K562 (cell line): ENCODE data around the gene PGA3. TPM values are rescaled to one million over a fixed set of nuclear protein-coding genes. Genes with fewer than 3 reads are reported as not detected.

ENCODE experiments used
- CEBPG ChIP-seq, 3 experiments: fragments of 200-800 bp in 1 of 3; sonication (Bioruptor generic) in 1 of 3; sonication (generic) in 1 of 3; formaldehyde crosslinking in 1 of 3; IDR thresholded peaks in 2 of 3; conservative IDR thresholded peaks in 1 of 3; 2 replicates each; pipeline versions ENCODE4 v1.6.1 to v1.8.0; 2016 to 2022; ENCODE audit warnings: missing compliant biosample characterization in 2 of 3, missing genetic modification characterization in 2 of 3, mild to moderate bottlenecking in 1 of 3, missing genetic modification reagents in 1 of 3
- CXXC5 ChIP-seq: fragments of 250-450 bp; sonication (Bioruptor Pico); IDR thresholded peaks from 2 replicates; pipeline ENCODE4 v1.8.0; 2022; ENCODE audit warnings: inconsistent platforms, mild to moderate bottlenecking, moderate library complexity
- HNRNPH1 ChIP-seq: fragments of 200-400 bp; formaldehyde crosslinking; optimal IDR thresholded peaks from 2 replicates; pipeline ENCODE3; 2017; ENCODE audit warnings: low read depth, mild to moderate bottlenecking, low read length, moderate library complexity
- polyA plus RNA-seq, 8 experiments: library from polyadenylated mRNA; depleted of rRNA in 4 of 8; stranded (reverse) in 5 of 8; unstranded in 3 of 8; fragments of >200 nt; fragmentation: Nextera tagmentation in 2 of 8; fragmentation: Illumina TruSeq in 1 of 8; extraction: Ambion mirVana in 2 of 8; extraction: Trizol in 1 of 8; gene quantifications; 2 replicates each; pipeline versions ENCODE4 v1.2.1 to v1.2.3, GENCODE V29; 2011 to 2014; ENCODE audit warnings: inconsistent platforms in 1 of 8, missing spikeins in 1 of 8
- total RNA-seq, 7 experiments: library from RNA; depleted of rRNA in 6 of 7; stranded (reverse); fragments of >200 nt in 6 of 7; fragmentation: Illumina TruSeq in 2 of 7; extraction: Trizol in 2 of 7; gene quantifications; 2 replicates each; pipeline versions ENCODE4 v1.2.1 to v1.2.3, GENCODE V29; 2011 to 2021; ENCODE audit warnings: low replicate concordance in 1 of 7
- TF ChIP-seq, protein P1 (sequence below): fragments of 250-450 bp; sonication (Bioruptor Pico); IDR thresholded peaks from 2 replicates; pipeline ENCODE4 v1.8.0; 2022; ENCODE audit warnings: inconsistent platforms
- TF ChIP-seq, protein P2 (sequence below): fragments of 450-650 bp; IDR thresholded peaks from 2 replicates; pipeline ENCODE4 v1.6.1; 2016; ENCODE audit warnings: antibody characterized with exemption

PGA3 gene
- total and polyA plus RNA-seq, 9 of the 15 experiments (the other 6 are each of a cell fraction or from before 2014, with no cell fraction given): 0.15 to 0.18 (median 0.18) TPM; not detected in 6

DNA sequence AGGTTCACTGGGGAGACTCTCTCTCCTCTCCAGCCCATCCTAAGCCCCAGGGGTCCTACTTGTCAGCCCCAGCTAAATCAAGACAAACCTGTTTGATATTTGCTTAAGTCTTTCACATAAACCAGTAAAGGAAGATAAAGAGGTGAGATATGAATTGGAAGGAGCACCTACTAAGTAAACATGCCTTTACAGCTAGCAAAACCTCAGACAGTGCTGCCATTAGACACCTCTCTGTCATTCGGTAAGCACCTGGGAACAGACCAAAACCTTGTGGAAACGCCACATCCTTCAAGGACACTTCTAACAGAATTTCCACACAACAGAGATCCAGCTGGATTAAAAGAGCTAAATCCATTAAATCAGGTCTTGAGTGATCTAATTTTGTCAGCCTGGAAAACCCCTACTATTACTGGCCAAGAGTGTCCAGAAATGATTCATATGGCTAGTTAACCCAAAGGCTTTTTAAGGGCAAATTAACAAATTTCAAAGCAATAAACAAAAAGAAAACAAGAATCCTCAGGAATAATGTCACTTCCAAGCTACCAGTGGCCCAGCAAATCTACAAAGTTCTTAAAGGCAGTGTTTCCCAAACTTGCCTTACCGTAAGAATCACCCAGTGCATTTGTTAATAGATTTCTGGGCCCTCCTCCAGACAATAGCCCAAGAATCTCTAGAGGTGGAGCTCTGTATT is 44.5 kb upstream of the PGA3 start (continued):
- TF ChIP-seq HNRNPH1: no peak
- TF ChIP-seq, protein P1, sequence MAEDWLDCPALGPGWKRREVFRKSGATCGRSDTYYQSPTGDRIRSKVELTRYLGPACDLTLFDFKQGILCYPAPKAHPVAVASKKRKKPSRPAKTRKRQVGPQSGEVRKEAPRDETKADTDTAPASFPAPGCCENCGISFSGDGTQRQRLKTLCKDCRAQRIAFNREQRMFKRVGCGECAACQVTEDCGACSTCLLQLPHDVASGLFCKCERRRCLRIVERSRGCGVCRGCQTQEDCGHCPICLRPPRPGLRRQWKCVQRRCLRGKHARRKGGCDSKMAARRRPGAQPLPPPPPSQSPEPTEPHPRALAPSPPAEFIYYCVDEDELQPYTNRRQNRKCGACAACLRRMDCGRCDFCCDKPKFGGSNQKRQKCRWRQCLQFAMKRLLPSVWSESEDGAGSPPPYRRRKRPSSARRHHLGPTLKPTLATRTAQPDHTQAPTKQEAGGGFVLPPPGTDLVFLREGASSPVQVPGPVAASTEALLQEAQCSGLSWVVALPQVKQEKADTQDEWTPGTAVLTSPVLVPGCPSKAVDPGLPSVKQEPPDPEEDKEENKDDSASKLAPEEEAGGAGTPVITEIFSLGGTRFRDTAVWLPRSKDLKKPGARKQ (CRISPR knock-in tag): no peak
- no peak for TF ChIP-seq CEBPG (CRISPR knock-in tag; IDR thresholded peaks at IDR 0.05)
- no peak for TF ChIP-seq CEBPG (tag; conservative IDR thresholded peaks at IDR 0.05 in 1 of 2, IDR thresholded peaks at IDR 0.05 in 1 of 2)
- TF ChIP-seq, protein P2, sequence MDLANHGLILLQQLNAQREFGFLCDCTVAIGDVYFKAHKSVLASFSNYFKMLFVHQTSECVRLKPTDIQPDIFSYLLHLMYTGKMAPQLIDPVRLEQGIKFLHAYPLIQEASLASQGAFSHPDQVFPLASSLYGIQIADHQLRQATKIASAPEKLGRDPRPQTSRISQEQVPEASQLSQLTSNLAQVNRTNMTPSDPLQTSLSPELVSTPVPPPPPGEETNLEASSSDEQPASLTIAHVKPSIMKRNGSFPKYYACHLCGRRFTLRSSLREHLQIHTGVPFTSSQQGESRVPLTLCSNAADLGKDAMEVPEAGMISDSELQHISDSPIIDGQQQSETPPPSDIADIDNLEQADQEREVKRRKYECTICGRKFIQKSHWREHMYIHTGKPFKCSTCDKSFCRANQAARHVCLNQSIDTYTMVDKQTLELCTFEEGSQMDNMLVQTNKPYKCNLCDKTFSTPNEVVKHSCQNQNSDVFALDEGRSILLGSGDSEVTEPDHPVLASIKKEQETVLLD: no peak
- no peak for TF ChIP-seq CXXC5 (CRISPR knock-in tag)
